ENCODE results near the gene SH2B3.
"Not testable (repeated sequence)": the region's sequence is repeated elsewhere in the genome, so short reads cannot be mapped to it uniquely, and the experiment has no call there.

Gene SH2B3

GRCh38 chr12:111367661-111368221, 38.0 kb upstream of the SH2B3 start:
- peaks cover 5% of the 10 kb centered on the region for H3K27me3 ChIP-seq (replicated peaks; ENCODE audit: control insufficient read depth, insufficient read depth, low read length)
- peak overlapping the region; percentile 94 for H3K4me3 ChIP-seq (ENCODE audit: low read length)
- H3K4me1 ChIP-seq (ENCODE audit: control insufficient read depth, insufficient read depth, low read length), result peaks cover 28% of the 10 kb centered on the region
- H3K9me3 ChIP-seq (ENCODE audit: control insufficient read depth, low read length), result no peaks in the 10 kb centered on the region
- H3K9ac ChIP-seq (ENCODE audit: low read length), result peak overlapping the region; percentile 93
- no peaks in the 10 kb centered on the region for H3K36me3 ChIP-seq (ENCODE audit: control insufficient read depth, insufficient read depth, low read length, severe bottlenecking)
- DNase-seq (ENCODE audit: low read depth), result no peak

- Histone ChIP-seq H3K27me3 (replicated peaks; ENCODE audit: control insufficient read depth, insufficient read depth, low read length) (peaks cover 5% of the 10 kb centered on the region), H3K4me1 (ENCODE audit: control insufficient read depth, insufficient read depth, low read length) (peaks cover 24% of the 10 kb centered on the region), H3K36me3 (ENCODE audit: control insufficient read depth, insufficient read depth, low read length, severe bottlenecking) (no peaks in the 10 kb centered on the region), H3K4me3 (ENCODE audit: low read length) (peak overlapping the region; percentile 94), H3K9ac (ENCODE audit: low read length) (peak overlapping the region; percentile 93), H3K9me3 (ENCODE audit: control insufficient read depth, low read length) (no peaks in the 10 kb centered on the region)
- peak; percentile 55 for DNase-seq (ENCODE audit: low read depth)
Measured at GRCh38 chr12:111368291-111368787, 37.4 kb upstream of the SH2B3 start.

GRCh38 chr12:111368788-111369495, 36.8 kb upstream of the SH2B3 start, which contains the start of gene PHETA1:
Gene PHETA1, minus strand, starts transcription at chr12:111369095. Its CDS starts 5,668 bp downstream, at chr12:111363427.
- H3K9me3 ChIP-seq (ENCODE audit: control insufficient read depth, low read length), result no peaks in the 10 kb centered on the region
- peak; percentile 96 for DNase-seq (ENCODE audit: low read depth)
- H3K36me3 ChIP-seq (ENCODE audit: control insufficient read depth, insufficient read depth, low read length, severe bottlenecking), result no peaks in the 10 kb centered on the region
- H3K27me3 ChIP-seq (replicated peaks; ENCODE audit: control insufficient read depth, insufficient read depth, low read length), result peaks cover 5% of the 10 kb centered on the region
- peaks cover 18% of the 10 kb centered on the region for H3K4me1 ChIP-seq (ENCODE audit: control insufficient read depth, insufficient read depth, low read length)
- peak within 1 kb of the TSS; percentile 93 for H3K9ac ChIP-seq (ENCODE audit: low read length)
- H3K4me3 ChIP-seq (ENCODE audit: low read length), result peak within 1 kb of the TSS; percentile 94

DNA sequence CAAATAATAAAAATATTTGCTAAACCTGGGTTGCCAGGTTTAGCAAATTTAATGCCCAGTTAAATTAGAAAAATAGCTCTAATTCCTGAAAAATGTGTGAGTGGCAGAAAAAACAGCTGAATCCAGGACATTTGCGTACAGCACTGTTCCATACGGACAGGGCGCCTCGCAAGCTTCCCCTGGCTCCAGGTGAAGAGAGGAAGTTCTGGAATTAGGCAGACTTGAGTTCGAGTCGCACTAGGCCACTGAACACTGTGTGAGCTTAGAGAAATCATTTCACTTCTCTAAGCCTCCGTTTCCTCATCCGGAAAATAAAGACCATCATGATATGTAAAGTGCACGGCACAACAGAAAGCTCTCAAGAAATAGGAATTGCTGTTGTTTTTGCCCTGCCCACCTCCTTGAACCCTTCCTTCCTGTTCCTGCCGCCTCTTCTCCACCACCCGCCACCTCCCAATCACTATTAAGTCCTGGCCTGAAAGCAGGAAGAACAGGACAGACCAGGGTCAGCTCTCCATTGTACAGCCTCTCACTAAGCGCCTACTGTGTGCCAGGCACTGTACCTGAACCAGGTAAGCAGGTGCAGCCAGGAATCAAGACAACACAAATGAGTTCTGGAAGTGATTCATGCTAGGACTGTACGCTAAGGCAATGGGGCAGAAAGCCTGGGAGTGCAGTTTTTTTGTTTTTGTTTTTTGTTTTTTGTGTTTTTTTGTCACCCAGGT, 36.1 kb upstream of the SH2B3 start:
- no peak for DNase-seq (ENCODE audit: low read depth)
- Histone ChIP-seq H3K36me3 (ENCODE audit: control insufficient read depth, insufficient read depth, low read length, severe bottlenecking) (no peaks in the 10 kb centered on the region), H3K9ac (ENCODE audit: low read length) (peak overlapping the region; percentile 93), H3K4me1 (ENCODE audit: control insufficient read depth, insufficient read depth, low read length) (peaks cover 18% of the 10 kb centered on the region), H3K9me3 (ENCODE audit: control insufficient read depth, low read length) (no peaks in the 10 kb centered on the region), H3K27me3 (replicated peaks; ENCODE audit: control insufficient read depth, insufficient read depth, low read length) (peaks cover 5% of the 10 kb centered on the region), H3K4me3 (ENCODE audit: low read length) (peak overlapping the region; percentile 94)

DNA sequence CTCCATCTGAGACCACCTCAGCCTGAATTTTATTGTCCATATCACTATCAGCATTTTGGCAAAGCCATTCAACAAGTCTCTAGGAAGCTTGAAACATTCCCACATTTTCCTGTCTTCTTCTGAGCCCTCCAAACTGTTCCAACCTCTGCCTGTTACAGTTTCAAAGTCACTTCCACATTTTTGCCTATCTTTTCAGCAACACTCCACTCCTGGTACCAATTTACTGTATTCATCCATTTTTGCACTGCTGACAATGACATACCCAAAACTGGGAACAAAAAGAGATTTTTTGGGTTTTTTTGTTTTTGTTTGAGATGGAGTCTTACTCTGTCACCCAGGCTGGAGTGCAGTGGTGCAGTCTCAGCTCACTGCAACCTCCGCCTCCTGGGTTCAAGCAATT, 32.5 kb upstream of the SH2B3 start:
- H3K9me3 ChIP-seq (ENCODE audit: control insufficient read depth, low read length); H3K27me3 ChIP-seq (replicated peaks; ENCODE audit: control insufficient read depth, insufficient read depth, low read length); H3K4me1 ChIP-seq (ENCODE audit: control insufficient read depth, insufficient read depth, low read length); DNase-seq (ENCODE audit: low read depth); H3K9ac ChIP-seq (ENCODE audit: low read length); H3K4me3 ChIP-seq (ENCODE audit: low read length); H3K36me3 ChIP-seq (ENCODE audit: control insufficient read depth, insufficient read depth, low read length, severe bottlenecking): not testable (repeated sequence)

DNA sequence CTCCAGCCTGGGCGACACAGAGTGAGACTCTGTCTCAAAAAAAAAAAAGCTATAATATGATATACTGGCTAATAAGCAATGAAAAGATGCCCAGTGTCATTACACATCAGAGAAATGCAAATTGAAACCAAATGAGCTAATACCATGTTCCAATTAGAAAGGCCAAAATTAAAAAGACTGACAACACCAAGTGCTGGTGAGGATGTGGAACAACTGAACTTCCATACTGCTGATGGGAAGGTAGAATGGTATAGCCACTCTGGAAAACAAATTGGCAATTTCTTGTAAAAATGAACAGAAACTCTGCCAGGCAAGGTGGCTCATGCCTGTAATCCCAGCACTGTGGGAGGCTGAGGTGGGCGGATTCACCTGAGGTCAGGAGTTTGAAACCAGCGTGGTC, 28.3 kb upstream of the SH2B3 start:
- H3K9ac ChIP-seq (ENCODE audit: low read length), result no peak overlapping the region
- no peak overlapping the region for H3K4me3 ChIP-seq (ENCODE audit: low read length)
- no peaks in the 10 kb centered on the region for H3K4me1 ChIP-seq (ENCODE audit: control insufficient read depth, insufficient read depth, low read length)
- no peaks in the 10 kb centered on the region for H3K36me3 ChIP-seq (ENCODE audit: control insufficient read depth, insufficient read depth, low read length, severe bottlenecking)
- no peak for DNase-seq (ENCODE audit: low read depth)
- H3K27me3 ChIP-seq (replicated peaks; ENCODE audit: control insufficient read depth, insufficient read depth, low read length), result peaks cover 11% of the 10 kb centered on the region
- no peaks in the 10 kb centered on the region for H3K9me3 ChIP-seq (ENCODE audit: control insufficient read depth, low read length)

DNA sequence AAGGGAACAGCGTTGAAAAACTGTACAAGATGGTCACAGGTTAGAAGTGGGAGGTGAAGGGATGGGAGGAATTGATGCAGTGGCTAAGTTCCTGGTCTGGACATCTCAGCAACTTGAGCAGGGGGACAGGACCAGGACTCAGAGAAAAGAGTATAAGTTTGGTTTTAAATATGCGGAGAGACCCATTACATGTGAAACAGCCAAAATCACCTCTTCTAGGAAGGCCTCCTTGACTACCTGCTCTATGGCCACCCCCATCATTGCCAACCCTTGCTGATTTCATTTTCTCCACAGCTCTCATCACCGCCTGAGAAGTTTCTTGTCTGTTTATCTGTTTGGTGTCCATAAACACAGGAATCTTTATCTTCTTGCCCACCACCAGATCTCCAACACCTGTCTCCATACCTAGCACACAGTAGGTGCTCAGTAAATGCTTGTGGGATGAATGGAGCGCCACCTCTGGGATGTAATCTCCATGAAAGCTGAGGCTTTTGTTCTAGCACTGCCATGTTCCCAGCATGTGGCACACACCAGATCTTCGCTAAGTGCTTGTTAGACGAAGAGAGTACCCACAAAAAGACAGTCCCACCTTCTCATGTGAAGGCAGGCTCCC, 25.7 kb upstream of the SH2B3 start:
- Histone ChIP-seq H3K4me3 (ENCODE audit: low read length) (no peak overlapping the region), H3K4me1 (ENCODE audit: control insufficient read depth, insufficient read depth, low read length) (no peaks in the 10 kb centered on the region), H3K36me3 (ENCODE audit: control insufficient read depth, insufficient read depth, low read length, severe bottlenecking) (no peaks in the 10 kb centered on the region), H3K9me3 (ENCODE audit: control insufficient read depth, low read length) (no peaks in the 10 kb centered on the region), H3K27me3 (replicated peaks; ENCODE audit: control insufficient read depth, insufficient read depth, low read length) (peaks cover 20% of the 10 kb centered on the region), H3K9ac (ENCODE audit: low read length) (no peak overlapping the region)
- DNase-seq (ENCODE audit: low read depth), result no peak

GRCh38 chr12:111384596-111384995, 21.1 kb upstream of the SH2B3 start:
- Histone ChIP-seq H3K4me1 (ENCODE audit: control insufficient read depth, insufficient read depth, low read length) (no peaks in the 10 kb centered on the region), H3K9me3 (ENCODE audit: control insufficient read depth, low read length) (no peaks in the 10 kb centered on the region), H3K36me3 (ENCODE audit: control insufficient read depth, insufficient read depth, low read length, severe bottlenecking) (no peaks in the 10 kb centered on the region), H3K27me3 (replicated peaks; ENCODE audit: control insufficient read depth, insufficient read depth, low read length) (peaks cover 20% of the 10 kb centered on the region), H3K9ac (ENCODE audit: low read length) (no peak overlapping the region), H3K4me3 (ENCODE audit: low read length) (no peak overlapping the region)
- DNase-seq (ENCODE audit: low read depth), result no peak

DNA sequence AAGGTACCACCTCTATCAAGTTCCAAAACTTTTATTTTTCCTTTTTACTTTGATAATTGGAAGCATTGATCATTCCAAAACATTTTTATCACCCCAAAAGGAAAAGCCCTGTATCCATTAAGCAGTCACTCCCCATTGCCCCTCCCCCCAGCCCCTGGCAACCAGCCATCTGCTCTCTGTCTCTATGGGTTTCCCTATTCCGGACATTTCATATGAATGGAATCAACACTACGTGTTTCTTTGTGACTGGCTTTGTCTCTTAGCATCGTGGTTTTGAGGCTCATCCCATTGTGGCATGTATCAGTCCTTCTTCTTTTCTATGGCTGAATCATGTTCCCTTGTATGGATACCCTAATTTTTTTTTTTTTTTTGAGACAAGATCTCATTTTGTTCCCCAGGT, 18.8 kb upstream of the SH2B3 start:
- no peaks in the 10 kb centered on the region for H3K36me3 ChIP-seq (ENCODE audit: control insufficient read depth, insufficient read depth, low read length, severe bottlenecking)
- H3K27me3 ChIP-seq (replicated peaks; ENCODE audit: control insufficient read depth, insufficient read depth, low read length), result peaks cover 9% of the 10 kb centered on the region
- H3K4me3 ChIP-seq (ENCODE audit: low read length), result no peak overlapping the region
- no peaks in the 10 kb centered on the region for H3K9me3 ChIP-seq (ENCODE audit: control insufficient read depth, low read length)
- no peak for DNase-seq (ENCODE audit: low read depth)
- H3K4me1 ChIP-seq (ENCODE audit: control insufficient read depth, insufficient read depth, low read length), result no peaks in the 10 kb centered on the region
- H3K9ac ChIP-seq (ENCODE audit: low read length), result no peak overlapping the region

GRCh38 chr12:111387747-111388323, 17.9 kb upstream of the SH2B3 start:
- H3K9ac ChIP-seq (ENCODE audit: low read length), result no peak overlapping the region
- DNase-seq (ENCODE audit: low read depth), result no peak
- peaks cover 9% of the 10 kb centered on the region for H3K27me3 ChIP-seq (replicated peaks; ENCODE audit: control insufficient read depth, insufficient read depth, low read length)
- no peaks in the 10 kb centered on the region for H3K36me3 ChIP-seq (ENCODE audit: control insufficient read depth, insufficient read depth, low read length, severe bottlenecking)
- H3K4me3 ChIP-seq (ENCODE audit: low read length), result no peak overlapping the region
- H3K4me1 ChIP-seq (ENCODE audit: control insufficient read depth, insufficient read depth, low read length), result no peaks in the 10 kb centered on the region
- H3K9me3 ChIP-seq (ENCODE audit: control insufficient read depth, low read length), result no peaks in the 10 kb centered on the region

- no peak for DNase-seq (ENCODE audit: low read depth)
- H3K9me3 ChIP-seq (ENCODE audit: control insufficient read depth, low read length), result no peaks in the 10 kb centered on the region
Measured at GRCh38 chr12:111389635-111390034, 16.1 kb upstream of the SH2B3 start.

More at GRCh38 chr12:111389635-111390034, 16.1 kb upstream of the SH2B3 start:
- H3K27me3 ChIP-seq (replicated peaks; ENCODE audit: control insufficient read depth, insufficient read depth, low read length), result peaks cover 1% of the 10 kb centered on the region
- H3K36me3 ChIP-seq (ENCODE audit: control insufficient read depth, insufficient read depth, low read length, severe bottlenecking), result no peaks in the 10 kb centered on the region
- H3K4me1 ChIP-seq (ENCODE audit: control insufficient read depth, insufficient read depth, low read length), result no peaks in the 10 kb centered on the region
- H3K4me3 ChIP-seq (ENCODE audit: low read length), result no peak overlapping the region
- H3K9ac ChIP-seq (ENCODE audit: low read length), result no peak overlapping the region
